ENCODE measurements around the gene ZMYM4. TPM values are rescaled to one million over a fixed set of nuclear protein-coding genes. Genes with fewer than 3 reads are reported as not detected.

Gene ZMYM4
- total RNA-seq, 3 donors from 2014 or later (not counting 1 experiment from before 2014, with no cell fraction given): 41.0 to 48.0 (median 45.8) TPM

DNA sequence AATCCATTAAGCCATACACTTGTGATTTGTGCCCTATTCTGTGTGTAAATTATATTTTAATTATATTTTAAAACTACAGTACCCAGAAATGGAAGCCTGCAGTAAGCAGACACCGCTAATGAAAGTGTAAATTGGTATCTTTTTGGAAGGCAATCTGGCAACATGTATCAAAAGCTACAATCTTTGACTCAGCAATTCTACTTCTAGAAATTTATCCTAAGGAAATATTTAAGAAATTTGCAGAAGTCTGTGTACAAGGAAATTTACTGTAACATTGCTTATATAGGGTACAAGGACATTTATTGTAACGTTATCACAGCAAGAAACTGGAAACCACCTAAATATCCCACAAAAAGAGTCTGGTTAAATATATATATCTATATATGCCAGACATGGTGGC lies 14.6 kb upstream of the ZMYM4 start:
- no peaks in the 10 kb centered on the region for H3K36me3 ChIP-seq (ENCODE audit: control insufficient read depth, insufficient read depth, low read length)
- no peaks in the 10 kb centered on the region for H3K9me3 ChIP-seq (ENCODE audit: control insufficient read depth, insufficient read depth, low read length)
- intact Hi-C loops (cut with micrococcal nuclease): no loop called here
- H3K4me3 Mint-ChIP-seq: no peak overlapping the region
- no peak overlapping the region for H3K4me3 ChIP-seq (ENCODE audit: low read length)
- H3K27ac ChIP-seq (ENCODE audit: low read length): no peak overlapping the region
- no peaks in the 10 kb centered on the region for H3K4me1 ChIP-seq (ENCODE audit: control insufficient read depth, insufficient read depth, low read length)
- no peak for TF ChIP-seq CTCF (IDR thresholded peaks at IDR 0.05)
- WGBS (ENCODE audit: insufficient coverage): no CpG with 5 or more reads among the region's 2 CpGs
- no peaks in the 10 kb centered on the region for H3K4me1 Mint-ChIP-seq
- DNase-seq (no peak), ATAC-seq (no peak)
- no peaks in the 10 kb centered on the region for H3K36me3 Mint-ChIP-seq
- H3K9me3 Mint-ChIP-seq: no peaks in the 10 kb centered on the region
- H3K27ac Mint-ChIP-seq: no peak overlapping the region
- peaks cover 16 to 17% of the 10 kb centered on the region in 2 donors for H3K27me3 Mint-ChIP-seq (ENCODE audit: low read depth in 2 of 2)
- no peaks in the 10 kb centered on the region for H3K27me3 ChIP-seq (ENCODE audit: control insufficient read depth, insufficient read depth, low read length)

- Histone ChIP-seq H3K36me3 (ENCODE audit: control insufficient read depth, insufficient read depth, low read length) (no peaks in the 10 kb centered on the region), H3K27me3 (ENCODE audit: control insufficient read depth, insufficient read depth, low read length) (no peaks in the 10 kb centered on the region), H3K9me3 (ENCODE audit: control insufficient read depth, insufficient read depth, low read length) (no peaks in the 10 kb centered on the region), H3K27ac (ENCODE audit: low read length) (no peak overlapping the region), H3K4me1 (ENCODE audit: control insufficient read depth, insufficient read depth, low read length) (no peaks in the 10 kb centered on the region), H3K4me3 (ENCODE audit: low read length) (no peak overlapping the region)
- WGBS (ENCODE audit: insufficient coverage): 88% methylated on average over 3 of the region's 4 CpGs
- intact Hi-C loops (cut with micrococcal nuclease): no loop called here
- Mint-ChIP-seq H3K4me3 (no peak overlapping the region), H3K27me3 (ENCODE audit: low read depth in 2 of 2) (peaks cover 16 to 17% of the 10 kb centered on the region in 2 donors), H3K9me3 (no peaks in the 10 kb centered on the region), H3K4me1 (no peaks in the 10 kb centered on the region), H3K27ac (no peak overlapping the region), H3K36me3 (no peaks in the 10 kb centered on the region)
- ATAC-seq (no peak), DNase-seq (no peak)
- TF ChIP-seq CTCF (IDR thresholded peaks at IDR 0.05): no peak
Observed at GRCh38 chr1:35255276-35255675, 13.2 kb upstream of the ZMYM4 start.

GRCh38 chr1:35259561-35259960 lies 8.9 kb upstream of the ZMYM4 start:
- intact Hi-C loops (cut with micrococcal nuclease): no loop called here
- no peak overlapping the region for H3K27ac ChIP-seq (ENCODE audit: low read length)
- no peak overlapping the region for H3K27ac Mint-ChIP-seq
- no peaks in the 10 kb centered on the region for H3K4me1 ChIP-seq (ENCODE audit: control insufficient read depth, insufficient read depth, low read length)
- no peak overlapping the region for H3K4me3 ChIP-seq (ENCODE audit: low read length)
- 92% methylated on average over 1 of the region's 1 CpG for WGBS (ENCODE audit: insufficient coverage)
- DNase-seq: no peak
- no peaks in the 10 kb centered on the region for H3K9me3 ChIP-seq (ENCODE audit: control insufficient read depth, insufficient read depth, low read length)
- peaks cover 0 to 17% of the 10 kb centered on the region in 2 donors for H3K27me3 Mint-ChIP-seq (ENCODE audit: low read depth in 2 of 2)
- ATAC-seq: no peak
- no peak overlapping the region for H3K4me3 Mint-ChIP-seq
- H3K9me3 Mint-ChIP-seq: no peaks in the 10 kb centered on the region
- H3K4me1 Mint-ChIP-seq: peaks cover 0 to under 1% of the 10 kb centered on the region in 2 donors
- no peaks in the 10 kb centered on the region for H3K36me3 ChIP-seq (ENCODE audit: control insufficient read depth, insufficient read depth, low read length)
- no peaks in the 10 kb centered on the region for H3K36me3 Mint-ChIP-seq
- no peak for TF ChIP-seq CTCF (IDR thresholded peaks at IDR 0.05)
- no peaks in the 10 kb centered on the region for H3K27me3 ChIP-seq (ENCODE audit: control insufficient read depth, insufficient read depth, low read length)

DNA sequence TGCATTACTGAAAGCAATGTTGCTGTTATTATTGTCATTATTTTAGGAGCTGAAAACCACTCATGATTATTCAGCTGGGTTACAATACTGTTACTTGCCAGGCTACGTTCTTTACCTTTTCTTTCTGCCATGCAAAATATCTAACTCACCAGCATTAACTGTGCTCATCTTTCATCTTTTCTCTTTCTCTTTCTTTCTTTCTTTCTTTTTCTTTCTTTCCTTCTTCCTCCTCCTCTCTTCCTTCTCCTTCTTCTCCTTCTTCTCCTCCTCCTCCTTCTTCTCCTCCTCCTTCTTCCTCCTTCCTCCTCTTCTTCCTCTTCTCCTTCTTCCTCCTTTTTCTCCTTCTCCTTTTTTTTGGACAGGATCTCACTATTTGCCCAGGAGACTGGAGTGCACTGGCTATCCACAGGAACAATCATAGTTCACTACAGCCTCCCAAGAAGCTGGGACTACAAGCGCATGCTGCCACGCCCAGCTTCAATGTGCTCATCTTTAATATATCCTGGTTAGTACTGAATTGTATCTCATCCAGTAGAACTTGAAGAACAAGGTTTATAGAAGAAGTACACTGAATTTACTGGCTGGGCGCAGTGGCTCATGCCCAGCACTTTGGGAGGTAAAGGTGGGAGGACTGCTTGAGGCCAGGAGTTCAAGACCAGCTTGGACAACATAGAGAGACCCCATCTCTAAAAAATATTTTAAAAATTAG lies 6.9 kb upstream of the ZMYM4 start:
- H3K27me3 ChIP-seq (ENCODE audit: control insufficient read depth, insufficient read depth, low read length): no peaks in the 10 kb centered on the region
- intact Hi-C loops (cut with micrococcal nuclease): no loop called here
- H3K9me3 ChIP-seq (ENCODE audit: control insufficient read depth, insufficient read depth, low read length): no peaks in the 10 kb centered on the region
- TF ChIP-seq CTCF (IDR thresholded peaks at IDR 0.05): no peak
- no peak for DNase-seq
- H3K36me3 ChIP-seq (ENCODE audit: control insufficient read depth, insufficient read depth, low read length): no peaks in the 10 kb centered on the region
- 90% methylated on average over 4 of the region's 4 CpGs for WGBS (ENCODE audit: insufficient coverage)
- Mint-ChIP-seq H3K27me3 (ENCODE audit: low read depth in 2 of 2) (peaks cover 0 to 20% of the 10 kb centered on the region in 2 donors), H3K36me3 (no peaks in the 10 kb centered on the region), H3K4me1 (peaks cover 0 to 8% of the 10 kb centered on the region in 2 donors), H3K27ac (no peak overlapping the region), H3K9me3 (no peaks in the 10 kb centered on the region), H3K4me3 (no peak overlapping the region)
- no peaks in the 10 kb centered on the region for H3K4me1 ChIP-seq (ENCODE audit: control insufficient read depth, insufficient read depth, low read length)
- no peak for ATAC-seq
- no peak overlapping the region for H3K27ac ChIP-seq (ENCODE audit: low read length)
- H3K4me3 ChIP-seq (ENCODE audit: low read length): no peak overlapping the region

Measured in natural killer cell (primary cell).